ENCODE measurements around the gene PTGFR.

The PTGFR gene

GRCh38 chr1:78490861-78491450 lies at the start of gene PTGFR:
TSS of gene PTGFR (plus strand) at chr1:78490974. CDS start at chr1:78492744, 1,770 bp downstream.
- no peak for TF ChIP-seq CTCF (IDR thresholded peaks at IDR 0.05)
- intact Hi-C loops (cut with DNase I; ENCODE audit: low total_unique reads), result no loop called here

GRCh38 chr1:78441921-78442320 lies 48.9 kb upstream of the PTGFR start:
- Histone ChIP-seq H3K4me3 (no peak overlapping the region), H3K27ac (no peak overlapping the region), H3K27me3 (no peaks in the 10 kb centered on the region), H3K4me1 (no peaks in the 10 kb centered on the region), H3K36me3 (no peaks in the 10 kb centered on the region), H3K9me3 (no peaks in the 10 kb centered on the region)
- TF ChIP-seq CTCF (IDR thresholded peaks at IDR 0.05), result no peak
- DNase-seq, result no peak
- intact Hi-C loops (cut with DNase I; ENCODE audit: low total_unique reads), result no loop called here

More at GRCh38 chr1:78490861-78491450, at the start of gene PTGFR:
- DNase-seq, result peak; percentile 60 to 75
- no peaks in the 10 kb centered on the region for H3K9me3 ChIP-seq
- H3K27me3 ChIP-seq, result no peaks in the 10 kb centered on the region
- H3K36me3 ChIP-seq, result no peaks in the 10 kb centered on the region
- H3K4me1 ChIP-seq, result peaks cover 0 to 14% (median 9%) of the 10 kb centered on the region in 4 donors
- peak within 1 kb of the TSS; percentile 57 for H3K4me3 ChIP-seq
- peak within 1 kb of the TSS; percentile 66 to 81 for H3K27ac ChIP-seq

- TF ChIP-seq CTCF (IDR thresholded peaks at IDR 0.05), result no peak
- H3K4me3 ChIP-seq, result no peak overlapping the region
- no peaks in the 10 kb centered on the region for H3K36me3 ChIP-seq
- DNase-seq, result no peak
- no peaks in the 10 kb centered on the region for H3K9me3 ChIP-seq
- no peaks in the 10 kb centered on the region for H3K27me3 ChIP-seq
- H3K4me1 ChIP-seq, result no peaks in the 10 kb centered on the region
- intact Hi-C loops (cut with DNase I; ENCODE audit: low total_unique reads), result no loop called here
- H3K27ac ChIP-seq, result no peak overlapping the region
Observed at GRCh38 chr1:78447086-78447485, 43.7 kb upstream of the PTGFR start.

GRCh38 chr1:78464449-78464891 lies 26.3 kb upstream of the PTGFR start:
- Histone ChIP-seq H3K27ac (no peak overlapping the region), H3K36me3 (no peaks in the 10 kb centered on the region), H3K4me3 (no peak overlapping the region), H3K4me1 (no peaks in the 10 kb centered on the region), H3K9me3 (peaks cover 0 to 13% (median 7%) of the 10 kb centered on the region in 3 donors), H3K27me3 (no peaks in the 10 kb centered on the region)
- DNase-seq, result no peak
- no peak for TF ChIP-seq CTCF (IDR thresholded peaks at IDR 0.05)
- intact Hi-C loops (cut with DNase I; ENCODE audit: low total_unique reads), result no loop called here

- no peaks in the 10 kb centered on the region for H3K4me1 ChIP-seq
- intact Hi-C loops (cut with DNase I; ENCODE audit: low total_unique reads), result no loop called here
- no peaks in the 10 kb centered on the region for H3K27me3 ChIP-seq
- TF ChIP-seq CTCF (IDR thresholded peaks at IDR 0.05), result no peak
- no peak for DNase-seq
- H3K27ac ChIP-seq, result no peak overlapping the region
- peaks cover 0 to 13% (median 7%) of the 10 kb centered on the region in 3 donors for H3K9me3 ChIP-seq
- H3K4me3 ChIP-seq, result no peak overlapping the region
- H3K36me3 ChIP-seq, result no peaks in the 10 kb centered on the region
Observed at GRCh38 chr1:78465143-78465542, 25.6 kb upstream of the PTGFR start.
